Cerebellar nuclear complex (tissue), 1 donor: Measurements from ENCODE around the gene LYPD6.

ENCODE experiments used
- DNase-seq, 2 experiments: peaks; one replicate each; lab custom pipeline; 2025; lab: John Stamatoyannopoulos, UW

The LYPD6 gene

GRCh38 chr2:149348291-149348690 lies 17.9 kb downstream of the LYPD6 start:
- DNase-seq: no peak

DNA sequence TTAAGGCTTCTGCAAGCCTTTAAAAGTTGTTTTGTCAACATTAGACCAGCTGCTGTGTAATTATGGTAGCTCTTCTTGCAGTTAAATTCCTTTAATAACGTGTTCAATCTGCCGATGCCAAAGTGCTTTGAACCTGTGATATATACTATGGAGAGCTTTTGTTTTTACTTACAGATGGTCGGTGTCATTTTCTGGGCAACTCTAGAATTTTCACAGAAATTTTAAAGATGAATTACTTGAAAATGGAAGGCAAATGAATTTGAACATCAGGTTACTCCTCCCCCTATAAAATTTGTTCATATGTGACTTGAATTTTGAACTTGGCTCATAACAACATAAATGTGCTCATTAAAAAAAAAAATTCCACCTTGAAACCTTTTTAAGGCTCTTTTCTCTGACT lies 23.0 kb downstream of the LYPD6 start:
- no peak for DNase-seq

- no peak for DNase-seq
These were observed 25.5 kb downstream of the LYPD6 start for GRCh38 chr2:149355716-149356422.

DNA sequence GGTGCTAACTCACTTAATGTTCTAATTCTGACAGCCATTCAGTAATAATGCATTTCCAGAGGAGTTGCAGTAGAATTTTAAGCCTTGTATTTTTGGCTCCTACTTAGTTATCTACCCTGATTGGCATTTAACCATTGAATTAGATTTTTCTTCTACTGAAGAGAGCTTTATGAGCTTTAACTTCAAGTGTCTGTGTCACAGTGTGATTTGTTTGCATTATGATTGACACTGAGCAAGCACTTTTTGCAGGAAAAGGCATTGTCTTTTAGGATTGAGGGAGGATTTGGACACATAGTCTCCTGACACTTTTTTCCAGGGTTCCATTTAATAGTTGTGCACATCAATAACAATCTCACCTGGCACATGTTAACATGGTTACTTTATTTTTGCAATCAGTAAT lies 26.7 kb downstream of the LYPD6 start:
- DNase-seq: no peak

DNA sequence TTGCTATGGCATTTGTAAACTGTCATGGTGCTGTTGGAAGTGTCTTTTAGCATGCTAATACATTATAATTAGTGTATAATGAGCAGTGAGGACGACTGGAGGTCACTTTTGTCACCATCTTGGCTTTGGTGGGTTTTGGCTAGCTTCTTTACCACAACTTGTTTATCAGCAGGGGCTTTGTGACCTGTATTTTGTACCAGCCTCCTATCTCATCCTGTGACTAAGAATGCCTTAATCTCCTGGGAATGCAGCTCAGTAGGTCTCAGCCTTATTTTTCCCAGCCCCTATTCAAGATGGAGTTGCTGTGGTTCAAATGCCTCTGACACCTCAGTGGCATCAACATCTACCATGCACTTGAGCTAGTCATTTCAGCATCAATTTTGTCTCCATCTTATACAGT lies 29.7 kb downstream of the LYPD6 start:
- DNase-seq: no peak

GRCh38 chr2:149363958-149364357 lies 33.6 kb downstream of the LYPD6 start:
- DNase-seq: no peak

DNA sequence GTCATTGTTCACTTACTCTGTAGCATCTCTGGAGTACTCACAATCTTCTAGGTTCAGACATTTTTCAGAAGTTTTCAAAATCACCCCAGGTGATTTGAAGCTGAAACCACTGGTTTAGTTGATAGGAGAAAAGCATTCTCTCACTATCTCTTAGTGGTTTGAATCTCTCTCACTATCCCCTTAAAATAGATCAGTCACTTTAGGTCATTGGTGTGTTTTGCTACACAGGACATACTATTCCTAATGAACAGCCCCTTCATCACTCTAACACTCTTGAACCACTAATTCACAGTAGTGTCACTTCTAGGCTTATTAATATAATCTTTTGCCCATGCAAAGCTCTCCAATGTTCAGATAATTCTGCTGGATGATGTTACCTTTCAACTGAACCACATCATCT lies 34.5 kb downstream of the LYPD6 start:
- DNase-seq: no peak

DNA sequence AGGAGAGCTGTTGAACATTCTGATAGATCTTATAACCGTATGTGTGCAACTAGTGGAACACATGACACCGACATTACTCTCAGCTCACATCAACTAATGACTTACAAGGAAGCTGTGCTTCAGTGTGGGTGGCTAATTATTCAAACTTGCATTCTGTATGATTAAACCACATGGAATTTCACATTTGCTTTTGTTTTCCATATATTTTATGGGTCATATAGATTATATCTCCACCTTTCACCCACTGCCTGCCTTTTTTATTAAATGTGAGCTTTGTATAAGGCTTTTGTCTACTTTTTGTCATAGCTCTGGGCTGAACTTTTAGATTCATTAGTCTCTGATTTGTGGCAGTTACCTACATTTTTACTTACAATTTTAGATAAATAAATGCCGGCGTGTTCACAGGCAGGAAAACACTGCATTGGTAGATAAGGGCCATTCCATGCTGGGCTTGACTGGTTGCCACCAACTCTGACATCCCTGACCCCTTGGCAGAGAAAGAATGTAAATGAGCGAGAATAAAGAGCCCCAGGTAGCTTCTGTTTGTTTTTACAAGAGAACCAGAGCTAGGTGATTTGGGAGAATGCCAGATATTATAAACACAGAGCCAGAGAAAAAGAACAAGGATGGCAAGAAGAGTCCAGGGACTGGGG lies 35.7 kb downstream of the LYPD6 start:
- no peak for DNase-seq

DNA sequence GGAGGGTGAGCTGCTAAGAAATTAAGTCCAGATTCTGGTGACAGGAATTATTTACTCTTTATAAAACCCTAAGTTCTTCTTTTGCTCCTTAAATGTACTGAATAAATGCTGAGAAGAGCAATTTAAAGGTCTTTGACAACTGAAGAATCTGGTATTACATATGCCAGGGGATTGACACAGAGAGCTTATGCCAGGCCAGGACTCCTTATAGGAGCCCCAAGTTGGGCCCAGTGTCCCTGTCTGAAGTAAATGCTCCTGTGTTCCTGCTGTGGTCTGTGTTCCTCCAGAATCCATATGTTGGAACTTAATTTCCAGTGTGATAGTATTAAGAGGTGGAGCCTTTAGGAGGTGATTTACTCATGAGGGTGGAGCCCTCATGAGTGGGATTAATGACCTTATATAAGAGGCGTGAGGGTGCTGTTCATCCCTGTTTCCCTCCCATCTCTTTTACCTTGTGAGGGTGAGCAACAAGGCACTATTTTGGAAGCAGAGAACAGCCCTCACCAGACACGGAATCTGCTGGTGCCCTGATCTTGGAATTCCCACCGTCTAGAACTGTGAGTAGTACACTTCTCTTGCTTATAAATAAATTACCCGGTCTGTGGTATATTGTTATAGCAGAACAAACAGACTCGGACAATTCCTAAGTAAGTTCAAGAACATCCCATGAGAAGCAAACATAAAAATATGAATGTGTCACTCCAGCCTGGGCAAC lies 39.8 kb downstream of the LYPD6 start:
- DNase-seq: no peak

- DNase-seq: no peak
These were observed 41.1 kb downstream of the LYPD6 start for GRCh38 chr2:149371476-149371875.

DNA sequence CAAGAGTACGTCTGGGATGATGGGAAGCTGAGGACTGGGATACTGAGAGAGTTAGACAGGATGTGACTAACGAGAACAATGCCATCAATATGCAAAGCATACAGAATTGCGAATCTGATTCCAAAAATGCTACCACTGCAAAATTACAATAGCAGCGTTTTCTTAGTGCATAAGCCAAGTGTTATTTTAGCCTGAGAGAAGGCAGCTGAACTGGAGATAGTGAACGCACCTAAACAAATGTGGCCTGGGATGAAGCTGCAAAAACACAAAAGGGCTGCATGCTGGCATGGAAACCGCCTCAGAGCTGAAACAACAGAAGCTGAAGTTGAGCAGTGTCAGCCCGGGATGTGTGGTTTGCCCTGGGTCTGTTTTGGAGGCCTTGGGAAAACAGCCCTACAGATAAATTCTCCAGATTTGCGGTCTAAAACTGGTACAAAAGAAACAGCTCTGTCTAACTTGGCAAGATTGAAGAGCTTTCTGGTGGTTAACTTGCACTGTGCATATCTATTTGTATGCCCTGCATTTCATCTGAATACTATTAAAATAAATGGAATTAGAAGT lies 45.5 kb downstream of the LYPD6 start:
- DNase-seq: no peak

- DNase-seq: no peak
These were observed 49.8 kb downstream of the LYPD6 start for GRCh38 chr2:149380205-149380604.

- no peak for DNase-seq
These were observed 53.0 kb downstream of the LYPD6 start for GRCh38 chr2:149383340-149383739.

DNA sequence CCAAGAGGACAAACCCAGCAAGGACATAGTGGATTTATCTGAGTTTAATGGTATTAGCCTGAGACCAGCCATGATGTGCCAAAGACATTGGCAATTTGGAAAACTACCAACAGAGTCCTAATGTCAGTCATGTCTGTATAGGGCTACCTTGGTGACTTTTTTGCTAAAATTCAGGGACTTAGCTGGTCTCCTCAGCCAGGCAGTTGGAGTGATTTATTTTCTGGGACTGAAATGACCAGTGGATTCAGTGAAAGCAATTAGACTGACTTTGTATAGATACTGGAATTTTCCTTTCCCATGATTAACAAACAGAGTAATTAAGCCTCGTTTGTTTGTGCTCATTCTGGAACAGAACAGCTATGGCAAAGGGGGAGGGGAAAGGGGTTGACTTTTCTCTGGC lies 55.0 kb downstream of the LYPD6 start:
- DNase-seq: no peak

DNA sequence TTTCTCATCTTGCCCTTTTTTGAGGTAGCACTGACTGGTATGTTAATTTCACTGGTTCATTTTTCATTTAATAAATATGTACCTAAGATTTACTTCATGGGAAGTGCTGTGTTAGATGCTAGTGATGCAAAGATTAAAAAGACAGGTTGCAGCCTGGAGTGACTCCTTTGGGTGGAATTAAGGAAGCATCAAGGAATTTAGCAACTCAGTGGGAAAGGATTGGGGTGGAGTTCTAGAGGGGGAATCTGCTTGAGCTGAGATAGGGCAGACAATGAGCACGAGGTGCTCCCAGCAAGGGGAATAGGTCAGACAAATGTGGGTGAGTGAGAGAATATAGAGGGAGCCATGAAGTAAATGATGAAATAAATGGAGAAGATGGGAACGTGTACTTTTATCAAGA lies 57.0 kb downstream of the LYPD6 start:
- no peak for DNase-seq

DNA sequence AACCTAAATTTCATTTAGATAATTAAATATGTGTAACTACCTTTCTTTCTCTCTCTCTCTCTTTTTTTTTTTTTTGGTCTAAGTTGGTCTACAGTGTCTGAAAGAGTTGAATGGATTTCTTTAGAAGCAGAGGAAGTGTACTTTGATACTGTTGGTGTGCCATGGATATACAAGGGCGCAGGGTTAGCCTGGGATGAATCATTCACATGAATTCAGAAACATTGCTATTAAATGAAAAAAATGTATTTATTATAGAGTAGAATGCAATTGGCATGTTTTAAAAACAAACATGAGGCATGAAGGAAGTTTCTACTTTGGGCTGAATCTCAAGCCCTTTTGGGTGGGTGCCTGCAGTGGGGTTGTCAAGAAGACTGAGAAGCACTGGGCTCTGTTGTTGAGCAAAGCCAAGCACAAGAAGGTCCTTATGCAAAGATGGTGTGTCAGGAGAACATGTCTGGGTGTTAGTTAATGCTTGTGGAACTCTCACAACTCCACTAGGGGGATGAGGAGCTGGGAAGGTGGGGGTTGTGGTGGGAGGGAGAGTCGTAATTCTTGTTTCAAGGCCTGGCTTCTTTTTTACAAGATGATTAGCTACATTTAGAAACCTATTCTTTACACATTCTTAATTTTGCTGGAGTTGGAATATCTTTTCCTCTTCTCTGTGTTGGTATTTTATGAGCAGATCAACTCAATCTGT lies 57.9 kb downstream of the LYPD6 start:
- no peak for DNase-seq

DNA sequence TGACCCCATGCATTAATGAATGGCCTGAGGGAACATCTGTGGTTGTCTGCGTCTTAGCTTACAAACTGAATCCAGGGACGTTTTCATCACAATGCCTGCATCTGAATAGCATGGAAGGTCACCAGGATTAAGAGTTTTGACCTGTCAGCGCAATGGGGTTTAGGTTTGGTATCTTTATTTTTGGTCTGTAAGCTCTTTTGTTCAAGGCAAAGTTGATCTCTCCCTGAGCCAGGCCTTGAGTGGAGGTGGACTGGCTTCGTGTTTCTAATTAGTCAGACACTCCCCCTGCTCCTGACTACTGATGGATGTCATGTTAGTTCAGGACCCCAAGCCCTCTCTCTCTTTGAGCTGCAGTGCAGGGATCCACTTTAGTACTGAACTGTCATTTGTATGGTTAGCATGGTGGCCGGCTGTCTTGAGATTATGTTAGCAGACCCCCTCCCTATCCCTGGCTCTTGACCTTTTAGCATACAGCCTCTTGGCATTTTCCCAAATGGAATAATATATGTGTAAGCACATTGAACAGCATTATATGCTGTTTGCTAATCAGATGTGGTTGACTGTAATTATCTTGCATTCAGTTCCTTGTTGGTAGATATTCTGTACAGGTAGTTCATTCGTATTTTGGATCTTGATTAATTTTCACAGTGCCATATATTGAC lies 59.2 kb downstream of the LYPD6 start:
- no peak for DNase-seq

DNA sequence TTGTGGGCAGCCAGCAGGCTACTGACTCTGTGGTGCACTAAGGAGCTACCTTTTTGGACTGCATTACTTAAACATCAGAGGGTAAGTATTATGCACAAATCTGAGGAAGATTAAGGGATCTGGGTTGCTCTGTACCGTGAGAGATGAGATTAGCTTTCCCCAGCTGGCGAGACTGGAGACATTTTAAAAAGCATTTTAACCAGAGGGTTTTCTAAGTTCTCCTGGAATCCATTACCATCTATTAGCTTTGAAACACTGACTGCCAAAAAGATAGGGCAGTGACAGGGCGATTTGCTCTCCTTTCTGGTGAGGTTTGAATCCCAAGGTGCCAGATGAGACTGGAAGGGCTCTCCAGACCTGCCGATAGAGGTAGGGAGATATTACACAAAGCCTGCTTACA lies 63.2 kb downstream of the LYPD6 start:
- DNase-seq: no peak

GRCh38 chr2:149394864-149395263 lies 64.5 kb downstream of the LYPD6 start:
- DNase-seq: no peak

GRCh38 chr2:149399934-149400615 lies 69.7 kb downstream of the LYPD6 start:
- DNase-seq: no peak

DNA sequence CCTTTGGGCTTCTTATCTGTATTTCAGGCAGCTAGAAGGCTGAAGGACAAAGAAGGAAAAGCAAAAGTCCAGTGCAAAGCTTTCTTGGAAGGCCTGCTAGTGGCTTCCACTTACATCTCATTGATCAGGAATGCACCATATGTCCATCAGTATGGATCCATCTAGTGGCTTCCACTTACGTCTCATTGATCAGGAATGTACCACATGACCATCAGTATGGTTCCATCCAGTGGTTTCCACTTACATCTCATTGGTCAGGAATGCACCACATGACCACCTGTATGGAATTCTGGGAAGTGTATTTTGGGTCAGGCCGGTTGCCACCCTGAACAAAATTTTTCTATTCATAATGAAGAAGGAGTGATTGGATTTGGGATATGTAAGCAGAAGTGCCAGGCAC lies 70.6 kb downstream of the LYPD6 start:
- no peak for DNase-seq
